Effector memory CD8-positive, alpha-beta T cell (primary cell): Measurements from ENCODE around the gene TAF15.

Experiments
- ATAC-seq: fragments of 150-1000 bp; cut with Tn5 transposase; replicated peaks from 2 replicates; pipeline ENCODE4 v1.10.0; 2021; ENCODE audit warnings: mild to moderate bottlenecking, moderate library complexity
- DNase-seq, 3 experiments: peaks; one replicate each; pipeline ENCODE4 v3.0.0; 2021
- H3K27ac Mint-ChIP-seq, 2 donors: one replicate each; pipeline ENCODE4 v1.8.0; 2022; ENCODE audit warnings: mild to moderate bottlenecking in 2 of 2, mixed read lengths in 2 of 2, moderate library complexity in 2 of 2
- H3K27me3 Mint-ChIP-seq, 2 donors: one replicate each; pipeline ENCODE4 v1.8.0; 2022; ENCODE audit warnings: mixed read lengths in 2 of 2
- H3K36me3 Mint-ChIP-seq: one replicate; pipeline ENCODE4 v1.8.0; 2022; ENCODE audit warnings: mild to moderate bottlenecking, moderate library complexity, mixed read lengths; ENCODE audit not compliant: insufficient read depth
- H3K4me1 Mint-ChIP-seq, 2 donors: one replicate each; pipeline ENCODE4 v1.8.0; 2022; ENCODE audit warnings: low read depth in 2 of 2, mixed read lengths in 2 of 2
- H3K4me3 Mint-ChIP-seq, 2 donors: one replicate each; pipeline ENCODE4 v1.8.0; 2022; ENCODE audit warnings: mild to moderate bottlenecking in 2 of 2, mixed read lengths in 2 of 2, moderate library complexity in 2 of 2
- H3K9me3 Mint-ChIP-seq, 2 donors: one replicate each; pipeline ENCODE4 v1.8.0; 2022; ENCODE audit warnings: mixed read lengths in 2 of 2

TAF15 gene

GRCh38 chr17:35875800-35876139 lies 66.5 kb downstream of the TAF15 start:
- Mint-ChIP-seq H3K27ac (peak overlapping the region; percentile 95), H3K36me3 (peaks cover 96% of the 10 kb centered on the region), H3K27me3 (no peaks in the 10 kb centered on the region), H3K9me3 (no peaks in the 10 kb centered on the region), H3K4me1 (peaks cover 56 to 62% of the 10 kb centered on the region in 2 donors), H3K4me3 (peak overlapping the region; percentile 89 to 92)
- no peak for ATAC-seq
- no peak for DNase-seq

- peaks cover 91% of the 10 kb centered on the region for H3K36me3 Mint-ChIP-seq
- H3K27ac Mint-ChIP-seq, result peak overlapping the region; percentile 95
- peaks cover 55 to 59% of the 10 kb centered on the region in 2 donors for H3K4me1 Mint-ChIP-seq
- H3K27me3 Mint-ChIP-seq, result no peaks in the 10 kb centered on the region
- peak overlapping the region; percentile 89 to 92 for H3K4me3 Mint-ChIP-seq
- DNase-seq (no peak), ATAC-seq (no peak)
- no peaks in the 10 kb centered on the region for H3K9me3 Mint-ChIP-seq
Observed at GRCh38 chr17:35876534-35876933, 67.2 kb downstream of the TAF15 start.

- no peaks in the 10 kb centered on the region for H3K9me3 Mint-ChIP-seq
- H3K4me3 Mint-ChIP-seq, result peak overlapping the region; percentile 89 to 92
- no peaks in the 10 kb centered on the region for H3K27me3 Mint-ChIP-seq
- peaks cover 81% of the 10 kb centered on the region for H3K36me3 Mint-ChIP-seq
- H3K27ac Mint-ChIP-seq, result peak overlapping the region; percentile 95
- DNase-seq, result no peak
- peaks cover 50 to 54% of the 10 kb centered on the region in 2 donors for H3K4me1 Mint-ChIP-seq
- no peak for ATAC-seq
Observed at GRCh38 chr17:35877345-35878029, 68.2 kb downstream of the TAF15 start.

- Mint-ChIP-seq H3K9me3 (no peaks in the 10 kb centered on the region), H3K36me3 (peaks cover 72% of the 10 kb centered on the region), H3K4me3 (peak overlapping the region; percentile 89 to 92), H3K27ac (peak overlapping the region; percentile 95), H3K4me1 (peaks cover 48 to 49% of the 10 kb centered on the region in 2 donors), H3K27me3 (no peaks in the 10 kb centered on the region)
- DNase-seq (peak in 1 of 3 experiments; percentile 39), ATAC-seq (no peak)
Observed at GRCh38 chr17:35878361-35878760, 69.1 kb downstream of the TAF15 start.

- Mint-ChIP-seq H3K9me3 (no peaks in the 10 kb centered on the region), H3K36me3 (peaks cover 56% of the 10 kb centered on the region), H3K27me3 (no peaks in the 10 kb centered on the region), H3K4me3 (peak within 1 kb of the TSS; percentile 89 to 92), H3K4me1 (peaks cover 42 to 44% of the 10 kb centered on the region in 2 donors), H3K27ac (peak within 1 kb of the TSS; percentile 95)
- DNase-seq, result peak; percentile 69 to 84 (median 72)
- peak; percentile 86 for ATAC-seq
Observed at GRCh38 chr17:35879773-35880654, 70.7 kb downstream of the TAF15 start, which contains the start of gene CCL5. Gene CCL5, minus strand, starts transcription at chr17:35880360.

- peaks cover 58 to 67% of the 10 kb centered on the region in 2 donors for H3K4me1 Mint-ChIP-seq
- peak; percentile 46 to 60 (median 52) for DNase-seq
Observed at GRCh38 chr17:35889241-35889640, 80.0 kb downstream of the TAF15 start.

GRCh38 chr17:35889818-35890773 lies 80.8 kb downstream of the TAF15 start:
- peaks cover 61 to 72% of the 10 kb centered on the region in 2 donors for H3K4me1 Mint-ChIP-seq
- peaks cover 36% of the 10 kb centered on the region for H3K36me3 Mint-ChIP-seq
- H3K27me3 Mint-ChIP-seq, result no peaks in the 10 kb centered on the region
- ATAC-seq (peak; percentile 31), DNase-seq (peak in 1 of 3 experiments; percentile 36)
- H3K9me3 Mint-ChIP-seq, result peaks cover 0 to 3% of the 10 kb centered on the region in 2 donors
- H3K27ac Mint-ChIP-seq, result peak overlapping the region; percentile 83 to 99
- peak overlapping the region; percentile 47 to 76 for H3K4me3 Mint-ChIP-seq

More at GRCh38 chr17:35889241-35889640, 80.0 kb downstream of the TAF15 start:
- ATAC-seq, result peak; percentile 62
- Mint-ChIP-seq H3K4me3 (peak overlapping the region; percentile 67 to 76), H3K9me3 (peaks cover 0 to 3% of the 10 kb centered on the region in 2 donors), H3K36me3 (peaks cover 32% of the 10 kb centered on the region), H3K27ac (peak overlapping the region; percentile 83 to 99), H3K27me3 (no peaks in the 10 kb centered on the region)

GRCh38 chr17:35890774-35891155 lies 81.5 kb downstream of the TAF15 start:
- DNase-seq, result peak; percentile 75 to 81 (median 76)
- H3K27ac Mint-ChIP-seq, result peak overlapping the region; percentile 83 to 99
- no peaks in the 10 kb centered on the region for H3K27me3 Mint-ChIP-seq
- H3K9me3 Mint-ChIP-seq, result peaks cover 0 to 3% of the 10 kb centered on the region in 2 donors
- ATAC-seq, result peak; percentile 84
- peak overlapping the region; percentile 47 to 76 for H3K4me3 Mint-ChIP-seq
- H3K4me1 Mint-ChIP-seq, result peaks cover 68 to 73% of the 10 kb centered on the region in 2 donors
- H3K36me3 Mint-ChIP-seq, result peaks cover 31% of the 10 kb centered on the region

GRCh38 chr17:35891269-35891668 lies 82.0 kb downstream of the TAF15 start:
- ATAC-seq (no peak), DNase-seq (no peak)
- Mint-ChIP-seq H3K4me3 (peak overlapping the region; percentile 47 to 76), H3K9me3 (peaks cover 0 to 3% of the 10 kb centered on the region in 2 donors), H3K27me3 (no peaks in the 10 kb centered on the region), H3K27ac (peak overlapping the region; percentile 83 to 99), H3K36me3 (peaks cover 36% of the 10 kb centered on the region), H3K4me1 (peaks cover 73 to 78% of the 10 kb centered on the region in 2 donors)

GRCh38 chr17:35892091-35893035 lies 83.1 kb downstream of the TAF15 start:
- Mint-ChIP-seq H3K4me3 (peak overlapping the region; percentile 47 to 71), H3K36me3 (peaks cover 40% of the 10 kb centered on the region), H3K4me1 (peaks cover 78 to 84% of the 10 kb centered on the region in 2 donors), H3K9me3 (peaks cover 0 to 3% of the 10 kb centered on the region in 2 donors), H3K27ac (peak overlapping the region; percentile 83 to 91), H3K27me3 (no peaks in the 10 kb centered on the region)
- DNase-seq (peak in 1 of 3 experiments; percentile 55), ATAC-seq (no peak)

- Mint-ChIP-seq H3K4me3 (peak overlapping the region in 1 of 2 donors; percentile 15), H3K27me3 (no peaks in the 10 kb centered on the region), H3K36me3 (peaks cover 40% of the 10 kb centered on the region), H3K9me3 (peaks cover 0 to 3% of the 10 kb centered on the region in 2 donors), H3K27ac (peak overlapping the region; percentile 28 to 83), H3K4me1 (peaks cover 85 to 89% of the 10 kb centered on the region in 2 donors)
- ATAC-seq (no peak), DNase-seq (no peak)
Observed at GRCh38 chr17:35893751-35894150, 84.5 kb downstream of the TAF15 start.

GRCh38 chr17:35894206-35894605 lies 84.9 kb downstream of the TAF15 start:
- Mint-ChIP-seq H3K4me1 (peaks cover 85 to 89% of the 10 kb centered on the region in 2 donors), H3K27ac (peak overlapping the region in 1 of 2 donors; percentile 83)

More at GRCh38 chr17:35894206-35894605, 84.9 kb downstream of the TAF15 start:
- DNase-seq, result no peak
- peaks cover 0 to 3% of the 10 kb centered on the region in 2 donors for H3K9me3 Mint-ChIP-seq
- H3K4me3 Mint-ChIP-seq, result peak overlapping the region; percentile 15 to 40
- no peak for ATAC-seq
- H3K27me3 Mint-ChIP-seq, result no peaks in the 10 kb centered on the region
- peaks cover 38% of the 10 kb centered on the region for H3K36me3 Mint-ChIP-seq
